ENCODE results near the gene EFTUD2. TPM values are rescaled to one million over a fixed set of nuclear protein-coding genes. Genes with fewer than 3 reads are reported as not detected.

Gene EFTUD2
- polyA plus RNA-seq, 1 experiment, result 121 TPM

DNA sequence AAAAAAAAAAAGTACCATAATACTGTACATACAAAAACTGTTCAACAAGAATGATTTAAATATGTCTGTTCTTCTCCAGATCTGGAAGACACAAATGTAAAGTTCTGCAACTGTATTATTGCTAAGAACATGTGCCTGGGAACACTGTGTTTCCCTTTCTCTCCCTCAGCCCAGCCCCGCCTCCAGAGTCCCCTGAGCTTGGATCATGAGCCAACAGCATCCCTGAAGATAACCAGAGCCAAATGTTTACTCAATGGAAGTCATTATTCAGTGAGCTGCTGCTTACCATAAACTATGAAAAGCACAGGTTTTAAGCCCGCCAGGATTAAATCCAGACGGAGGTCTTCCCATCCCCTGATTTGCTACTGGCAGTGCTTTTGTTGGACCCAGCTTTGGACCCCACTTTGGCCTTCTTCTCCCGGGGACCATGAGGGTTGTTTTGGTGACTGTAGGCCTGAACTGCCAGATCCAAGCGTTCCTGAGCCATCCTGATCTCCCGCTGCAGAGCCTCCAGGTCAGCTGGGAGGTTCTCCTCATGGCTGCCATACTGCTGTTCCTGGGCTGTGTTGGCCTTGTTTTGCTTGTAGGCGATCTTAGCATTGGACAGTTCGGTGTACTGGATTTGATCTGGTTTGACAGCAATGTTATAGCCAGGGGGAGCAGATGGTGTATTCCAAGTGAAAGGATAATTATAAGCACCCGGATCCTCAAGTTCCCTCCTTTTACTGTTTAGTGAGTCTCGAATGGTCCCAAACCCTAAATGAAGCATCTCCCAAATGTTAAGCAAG is 94.7 kb downstream of the EFTUD2 start:
- Histone ChIP-seq H3K36me3 (ENCODE audit: control insufficient read depth, insufficient read depth, low read length) (peaks cover 7% of the 10 kb centered on the region), H3K4me3 (ENCODE audit: low read depth, low read length) (no peak overlapping the region), H3K27me3 (ENCODE audit: control insufficient read depth, insufficient read depth, low read length) (no peaks in the 10 kb centered on the region)
- ChIA-PET POLR2A (no interaction called here), CTCF (interaction anchor here (0.7 to 5.1 kb wide), 4 partner anchors 10 to 60 kb away, joined by 3 to 21 read pairs (median 4); no protein-coding TSS in a partner anchor)
- no peak for DNase-seq (ENCODE audit: low read depth)
- TF ChIP-seq, protein P1, sequence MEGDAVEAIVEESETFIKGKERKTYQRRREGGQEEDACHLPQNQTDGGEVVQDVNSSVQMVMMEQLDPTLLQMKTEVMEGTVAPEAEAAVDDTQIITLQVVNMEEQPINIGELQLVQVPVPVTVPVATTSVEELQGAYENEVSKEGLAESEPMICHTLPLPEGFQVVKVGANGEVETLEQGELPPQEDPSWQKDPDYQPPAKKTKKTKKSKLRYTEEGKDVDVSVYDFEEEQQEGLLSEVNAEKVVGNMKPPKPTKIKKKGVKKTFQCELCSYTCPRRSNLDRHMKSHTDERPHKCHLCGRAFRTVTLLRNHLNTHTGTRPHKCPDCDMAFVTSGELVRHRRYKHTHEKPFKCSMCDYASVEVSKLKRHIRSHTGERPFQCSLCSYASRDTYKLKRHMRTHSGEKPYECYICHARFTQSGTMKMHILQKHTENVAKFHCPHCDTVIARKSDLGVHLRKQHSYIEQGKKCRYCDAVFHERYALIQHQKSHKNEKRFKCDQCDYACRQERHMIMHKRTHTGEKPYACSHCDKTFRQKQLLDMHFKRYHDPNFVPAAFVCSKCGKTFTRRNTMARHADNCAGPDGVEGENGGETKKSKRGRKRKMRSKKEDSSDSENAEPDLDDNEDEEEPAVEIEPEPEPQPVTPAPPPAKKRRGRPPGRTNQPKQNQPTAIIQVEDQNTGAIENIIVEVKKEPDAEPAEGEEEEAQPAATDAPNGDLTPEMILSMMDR (IDR thresholded peaks at IDR 0.05; ENCODE audit: insufficient read depth, low read depth, low read length), result no peak

DNA sequence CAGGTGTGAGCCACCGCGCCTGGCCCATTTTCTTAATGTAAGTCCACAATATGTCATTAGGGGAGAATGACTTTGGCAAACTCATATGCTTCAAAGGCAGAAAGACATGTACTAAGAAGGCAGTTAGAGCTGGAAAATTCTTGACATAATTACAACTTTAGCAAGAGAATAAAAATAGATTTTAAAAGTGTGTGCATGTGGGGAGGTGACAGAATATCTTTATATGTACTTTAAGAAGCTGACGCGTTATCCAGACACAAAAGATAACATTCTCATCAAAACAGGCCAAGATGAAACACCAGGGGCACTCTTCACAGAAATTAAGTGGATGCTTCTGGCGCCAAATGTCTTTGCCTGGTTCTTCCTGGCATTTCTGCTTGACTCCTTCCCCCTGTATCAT is 97.4 kb downstream of the EFTUD2 start:
- POLR2A ChIA-PET, result no interaction called here
- Histone ChIP-seq H3K27me3 (ENCODE audit: control insufficient read depth, insufficient read depth, low read length) (no peaks in the 10 kb centered on the region), H3K4me3 (ENCODE audit: low read depth, low read length) (no peak overlapping the region), H3K36me3 (ENCODE audit: control insufficient read depth, insufficient read depth, low read length) (peaks cover 7% of the 10 kb centered on the region)
- no peak for DNase-seq (ENCODE audit: low read depth)
- TF ChIP-seq, protein P1 (IDR thresholded peaks at IDR 0.05; ENCODE audit: insufficient read depth, low read depth, low read length), result no peak
- CTCF ChIA-PET, result interaction anchor here (1.3 to 5.1 kb wide), 2 partner anchors 21 to 22 kb away, joined by 3 to 21 read pairs; no protein-coding TSS in a partner anchor

Small RNA genes lying within 50 kb of the gene (small RNA-seq; reads per million reads assigned to genes)
- not detected for gene CCDC103 (ENCODE audit: insufficient read length, low read depth, low replicate concordance)
- gene MIR6783 (ENCODE audit: insufficient read length, low read depth, low replicate concordance), result 1.1 reads per million
- not detected for gene RN7SL405P (ENCODE audit: insufficient read length, low read depth, low replicate concordance)

Other genes with a start within 250 kb of the EFTUD2 start
- gene MEIOC, start 243.0 kb downstream of the EFTUD2 start, polyA plus RNA-seq (2011; rRNA removed), result 0.26 TPM in 2 replicates
- 4.7 and 10.8 TPM in 2 replicates for gene CCDC43, start 209.7 kb downstream of the EFTUD2 start, polyA plus RNA-seq (2011; rRNA removed)
- gene DBF4B, start 190.8 kb downstream of the EFTUD2 start, polyA plus RNA-seq (2011; rRNA removed), result 6.1 and 9.9 TPM in 2 replicates
- gene ADAM11, start 140.5 kb downstream of the EFTUD2 start, polyA plus RNA-seq (2011; rRNA removed), result 0.31 TPM in 2 replicates
- gene GJC1, start 69.2 kb downstream of the EFTUD2 start, polyA plus RNA-seq (2011; rRNA removed), result 26.5 and 32.2 TPM in 2 replicates
- gene HIGD1B, start 51.6 kb downstream of the EFTUD2 start, polyA plus RNA-seq (2011; rRNA removed), result not detected in 2 replicates
- gene GFAP, start 16.1 kb upstream of the EFTUD2 start, polyA plus RNA-seq (2011; rRNA removed), result 0.13 and 0.23 TPM in 2 replicates
- gene KIF18B, start 48.3 kb upstream of the EFTUD2 start, polyA plus RNA-seq (2011; rRNA removed), result 5.5 and 10.6 TPM in 2 replicates
- gene C1QL1, start 68.9 kb upstream of the EFTUD2 start, polyA plus RNA-seq (2011; rRNA removed), result 0.39 and 0.50 TPM in 2 replicates
- gene DCAKD, start 152.2 kb upstream of the EFTUD2 start, polyA plus RNA-seq (2011; rRNA removed), result 25.4 and 44.2 TPM in 2 replicates
- gene NMT1, start 161.9 kb upstream of the EFTUD2 start, polyA plus RNA-seq (2011; rRNA removed), result 48.1 and 62.5 TPM in 2 replicates
- gene PLCD3, start 233.1 kb upstream of the EFTUD2 start, polyA plus RNA-seq (2011; rRNA removed), result 47.5 and 81.6 TPM in 2 replicates
- gene ACBD4, start 236.2 kb upstream of the EFTUD2 start, polyA plus RNA-seq (2011; rRNA removed), result 5.4 and 7.3 TPM in 2 replicates
- gene HEXIM1, start 249.0 kb upstream of the EFTUD2 start, polyA plus RNA-seq (2011; rRNA removed), result 16.0 and 16.7 TPM in 2 replicates

Measured in BJ (cell line).